Keratinocyte (primary cell): ENCODE results near the gene ZFYVE9.

Experiments used
- CTCF ChIP-seq, 3 experiments: IDR thresholded peaks in 1 of 3; conservative IDR thresholded peaks in 1 of 3; optimal IDR thresholded peaks in 1 of 3; 2 replicates in 2 of 3; 3 replicates in 1 of 3; pipeline versions ENCODE3 to v1.5.1; 2011; ENCODE audit warnings: low read length in 3 of 3, mild to moderate bottlenecking in 3 of 3, moderate library complexity in 2 of 3, control low read depth in 1 of 3, inconsistent platforms in 1 of 3; ENCODE audit not compliant: insufficient read depth in 2 of 3; ENCODE audit errors: extremely low read depth in 1 of 3
- EZH2 ChIP-seq: IDR thresholded peaks from one replicate; pipeline ENCODE4 v1.6.1; 2012; ENCODE audit warnings: inconsistent platforms, mild to moderate bottlenecking, low read length, moderate library complexity

- no peak for TF ChIP-seq CTCF (optimal IDR thresholded peaks at IDR 0.05 in 1 of 3, IDR thresholded peaks at IDR 0.05 in 1 of 3, conservative IDR thresholded peaks at IDR 0.05 in 1 of 3; ENCODE audit: extremely low read depth in 1 of 3, insufficient read depth in 2 of 3, low read length in 3 of 3)
- TF ChIP-seq EZH2: no peak
These were observed 17.3 kb downstream of the ZFYVE9 start for GRCh38 chr1:52159033-52159789.
